ENCODE measurements around the gene TSHZ2. TPM values are rescaled to one million over a fixed set of nuclear protein-coding genes. Genes with fewer than 3 reads are reported as not detected.

Gene TSHZ2
- total and polyA plus RNA-seq, 4 donors = 0.93 to 8.8 (median 3.8) TPM

- no peaks in the 10 kb centered on the region for H3K27me3 ChIP-seq (ENCODE audit: control insufficient read depth in 3 of 3, insufficient read depth in 3 of 3, low read length in 2 of 3)
- no peak overlapping the region for H3K27ac ChIP-seq (ENCODE audit: low read depth in 1 of 2, low read length in 1 of 2)
- 39 to 41% methylated on average over 4 of the region's 4 CpGs for WGBS, 2 donors
- H3K9me3 ChIP-seq (ENCODE audit: control insufficient read depth in 4 of 4, insufficient read depth in 3 of 4, low read length in 3 of 4) = no peaks in the 10 kb centered on the region
- ATAC-seq (ENCODE audit: insufficient read depth, low FRiP score) (no peak), DNase-seq (peak in 1 of 3 donors; percentile 55)
- peaks cover 0 to 27% (median 8%) of the 10 kb centered on the region in 5 donors for H3K4me1 ChIP-seq (ENCODE audit: control insufficient read depth in 5 of 5, insufficient read depth in 5 of 5, low read length in 5 of 5)
- TF ChIP-seq, protein P1, sequence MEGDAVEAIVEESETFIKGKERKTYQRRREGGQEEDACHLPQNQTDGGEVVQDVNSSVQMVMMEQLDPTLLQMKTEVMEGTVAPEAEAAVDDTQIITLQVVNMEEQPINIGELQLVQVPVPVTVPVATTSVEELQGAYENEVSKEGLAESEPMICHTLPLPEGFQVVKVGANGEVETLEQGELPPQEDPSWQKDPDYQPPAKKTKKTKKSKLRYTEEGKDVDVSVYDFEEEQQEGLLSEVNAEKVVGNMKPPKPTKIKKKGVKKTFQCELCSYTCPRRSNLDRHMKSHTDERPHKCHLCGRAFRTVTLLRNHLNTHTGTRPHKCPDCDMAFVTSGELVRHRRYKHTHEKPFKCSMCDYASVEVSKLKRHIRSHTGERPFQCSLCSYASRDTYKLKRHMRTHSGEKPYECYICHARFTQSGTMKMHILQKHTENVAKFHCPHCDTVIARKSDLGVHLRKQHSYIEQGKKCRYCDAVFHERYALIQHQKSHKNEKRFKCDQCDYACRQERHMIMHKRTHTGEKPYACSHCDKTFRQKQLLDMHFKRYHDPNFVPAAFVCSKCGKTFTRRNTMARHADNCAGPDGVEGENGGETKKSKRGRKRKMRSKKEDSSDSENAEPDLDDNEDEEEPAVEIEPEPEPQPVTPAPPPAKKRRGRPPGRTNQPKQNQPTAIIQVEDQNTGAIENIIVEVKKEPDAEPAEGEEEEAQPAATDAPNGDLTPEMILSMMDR (IDR thresholded peaks at IDR 0.05; ENCODE audit: control extremely low read depth, extremely low read depth) = no peak
- no peak overlapping the region for H3K4me3 ChIP-seq
- no peak overlapping the region for H3K9ac ChIP-seq (ENCODE audit: insufficient read depth in 1 of 2, low read length in 2 of 2)
- H3K36me3 ChIP-seq (ENCODE audit: control insufficient read depth in 4 of 4, insufficient read depth in 4 of 4, low read length in 4 of 4) = no peaks in the 10 kb centered on the region
These were observed 327.7 kb downstream of the TSHZ2 start for GRCh38 chr20:53299831-53300230.

DNA sequence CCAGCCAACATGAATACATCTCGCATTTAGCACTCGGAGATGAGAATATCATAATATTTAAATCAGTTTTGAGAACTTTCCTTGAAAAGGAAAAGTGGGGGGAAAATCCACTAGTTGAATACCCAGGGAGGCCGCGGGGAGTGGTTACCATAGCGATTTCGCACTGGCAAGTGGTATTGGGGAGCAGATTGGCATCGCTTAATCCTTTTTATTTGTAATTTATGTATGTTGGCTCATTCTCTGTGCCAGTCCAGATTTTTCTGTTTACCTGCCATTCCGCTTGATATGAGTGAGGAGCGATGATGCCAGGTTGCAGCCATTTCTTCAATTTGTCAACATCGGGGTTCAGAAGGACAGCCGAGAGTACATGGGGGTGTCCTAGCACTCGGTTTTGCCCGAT lies 329.7 kb downstream of the TSHZ2 start:
- no peaks in the 10 kb centered on the region for H3K36me3 ChIP-seq (ENCODE audit: control insufficient read depth in 4 of 4, insufficient read depth in 4 of 4, low read length in 4 of 4)
- 96 to 97% methylated on average over 13 of the region's 13 CpGs for WGBS, 2 donors

DNA sequence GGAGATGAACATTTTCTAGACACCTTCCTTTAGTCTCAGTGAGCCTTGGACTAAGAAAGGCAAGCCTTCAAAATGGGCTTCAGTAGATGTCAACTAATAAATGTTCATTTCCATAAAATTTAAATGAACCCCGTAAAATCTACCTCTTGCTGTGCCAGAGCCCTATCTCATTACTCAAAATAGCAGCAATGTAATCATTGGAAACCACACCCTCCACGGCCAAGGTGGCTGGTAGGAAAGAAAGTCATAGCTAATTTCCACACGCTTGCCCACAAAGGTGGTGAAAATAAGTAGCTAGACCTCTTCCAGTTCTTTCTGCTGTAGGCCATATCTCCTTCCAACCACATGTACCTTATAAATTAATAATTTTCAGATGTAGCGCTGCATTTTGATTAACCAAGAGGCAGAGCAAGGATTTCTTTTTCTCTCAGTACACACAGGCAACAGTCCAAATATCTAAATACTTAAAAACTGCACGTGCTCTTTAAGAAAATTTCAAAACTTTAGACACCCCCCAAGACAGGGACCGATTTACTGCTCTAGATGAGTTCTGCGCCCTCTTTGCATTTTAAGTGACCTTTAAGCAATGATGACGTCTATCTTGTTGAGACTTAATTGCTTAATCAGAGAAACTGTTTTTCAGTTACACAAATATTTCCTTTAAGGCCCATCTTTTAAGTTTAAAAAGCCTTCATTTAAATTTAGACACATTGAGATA lies 330.7 kb downstream of the TSHZ2 start:
- 60 to 80% methylated on average over 8 of the region's 8 CpGs for WGBS, 2 donors
- no peak for ATAC-seq (ENCODE audit: insufficient read depth, low FRiP score)
- Histone ChIP-seq H3K4me1 (ENCODE audit: control insufficient read depth in 5 of 5, insufficient read depth in 5 of 5, low read length in 5 of 5) (peaks cover 0 to 21% (median 8%) of the 10 kb centered on the region in 5 donors), H3K27ac (ENCODE audit: low read depth in 1 of 2, low read length in 1 of 2) (no peak overlapping the region), H3K9me3 (ENCODE audit: control insufficient read depth in 4 of 4, insufficient read depth in 3 of 4, low read length in 3 of 4) (no peaks in the 10 kb centered on the region), H3K27me3 (ENCODE audit: control insufficient read depth in 3 of 3, insufficient read depth in 3 of 3, low read length in 2 of 3) (no peaks in the 10 kb centered on the region), H3K4me3 (no peak overlapping the region), H3K9ac (ENCODE audit: insufficient read depth in 1 of 2, low read length in 2 of 2) (no peak overlapping the region), H3K36me3 (ENCODE audit: control insufficient read depth in 4 of 4, insufficient read depth in 4 of 4, low read length in 4 of 4) (no peaks in the 10 kb centered on the region)
- DNase-seq = peak in 1 of 3 donors; percentile 54
- TF ChIP-seq, protein P1 (IDR thresholded peaks at IDR 0.05; ENCODE audit: control extremely low read depth, extremely low read depth) = no peak

More for the DNA sequence above, 329.7 kb downstream of the TSHZ2 start:
- H3K27me3 ChIP-seq (ENCODE audit: control insufficient read depth in 3 of 3, insufficient read depth in 3 of 3, low read length in 2 of 3) = no peaks in the 10 kb centered on the region
- ATAC-seq (ENCODE audit: insufficient read depth, low FRiP score) = no peak
- H3K4me3 ChIP-seq = no peak overlapping the region
- no peak overlapping the region for H3K27ac ChIP-seq (ENCODE audit: low read depth in 1 of 2, low read length in 1 of 2)
- H3K9ac ChIP-seq (ENCODE audit: insufficient read depth in 1 of 2, low read length in 2 of 2) = no peak overlapping the region
- TF ChIP-seq, protein P1 (IDR thresholded peaks at IDR 0.05; ENCODE audit: control extremely low read depth, extremely low read depth) = no peak
- H3K4me1 ChIP-seq (ENCODE audit: control insufficient read depth in 5 of 5, insufficient read depth in 5 of 5, low read length in 5 of 5) = peaks cover 0 to 21% (median 8%) of the 10 kb centered on the region in 5 donors
- no peaks in the 10 kb centered on the region for H3K9me3 ChIP-seq (ENCODE audit: control insufficient read depth in 4 of 4, insufficient read depth in 3 of 4, low read length in 3 of 4)
- DNase-seq = no peak
